ENCODE results near the gene ZNF784. TPM values are rescaled to one million over a fixed set of nuclear protein-coding genes. Genes with fewer than 3 reads are reported as not detected.
A peak's percentile ranks its signal among the peaks of the same experiment; 100 is the strongest.

The ZNF784 gene
- total and polyA plus RNA-seq, 2 donors (not counting 1 experiment from before 2014, with no cell fraction given), result 1.6 to 5.6 TPM

DNA sequence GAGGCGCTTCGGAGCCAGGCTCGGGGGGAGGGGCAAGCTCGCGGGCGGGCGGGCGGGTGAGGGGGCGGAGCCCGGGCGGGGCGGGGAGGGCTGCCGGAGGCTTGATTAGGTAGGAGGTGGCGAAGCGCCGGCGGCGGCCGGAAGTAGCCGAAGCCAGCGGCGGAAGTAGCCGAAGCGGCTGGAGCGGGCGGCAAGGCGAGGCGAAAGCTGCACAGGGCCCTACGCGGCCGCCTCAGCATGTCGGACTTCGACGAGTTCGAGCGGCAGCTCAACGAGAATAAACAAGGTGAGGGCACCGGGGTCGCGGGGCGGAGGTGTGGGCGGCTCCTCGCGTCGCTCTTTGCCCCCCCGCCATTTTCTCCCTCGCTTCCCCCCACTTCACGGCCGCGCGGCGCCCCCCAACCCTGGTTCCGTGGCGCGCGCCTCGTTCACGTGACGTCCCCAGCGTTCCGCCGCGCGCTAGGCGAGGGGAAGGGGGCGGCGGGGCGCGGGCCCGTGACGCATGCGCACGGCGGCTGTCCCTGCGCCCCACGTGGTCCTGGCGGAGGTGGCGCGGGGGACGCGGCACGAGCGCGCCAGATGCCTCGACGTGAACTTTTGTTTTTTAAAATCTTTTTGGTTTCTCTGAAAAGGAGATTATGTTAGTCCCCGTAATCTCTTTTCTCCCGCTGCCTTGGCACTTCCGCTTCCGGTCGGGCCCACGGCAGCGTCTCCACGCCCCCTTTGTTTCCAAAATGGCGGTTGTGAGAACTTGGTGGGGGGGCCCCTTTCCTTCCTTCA, 30.7 kb upstream of the ZNF784 start, which contains the start of gene U2AF2:
TSS of gene U2AF2 (plus strand) at position 168 of the 780 bp plus-strand sequence. CDS start at position 238, 70 bp downstream.
- peaks cover 13% of the 10 kb centered on the region for H3K36me3 ChIP-seq (ENCODE audit: control insufficient read depth, insufficient read depth, low read length)
- peak within 1 kb of the TSS; percentile 73 to 99 (median 94) for H3K4me3 ChIP-seq (replicated peaks in 1 of 4; ENCODE audit: control extremely low read depth in 1 of 4, insufficient read depth in 1 of 4, low read depth in 3 of 4, low read length in 4 of 4)
- peak within 1 kb of the TSS; percentile 100 for H3K9ac ChIP-seq (ENCODE audit: insufficient read depth, low read length)
- H3K9me3 ChIP-seq (ENCODE audit: control insufficient read depth, insufficient read depth, low read depth, low read length), result no peaks in the 10 kb centered on the region
- TF ChIP-seq CTCF (conservative IDR thresholded peaks at IDR 0.05 in 1 of 2, IDR thresholded peaks at IDR 0.05 in 1 of 2; ENCODE audit: low read depth in 1 of 2, low read length in 2 of 2) (no peak), EZH2 (IDR thresholded peaks at IDR 0.05; ENCODE audit: low read length, missing control alignments) (no peak)
- DNase-seq (ENCODE audit: low read depth in 2 of 2), result peak; percentile 81 to 94
- H4K20me1 ChIP-seq (ENCODE audit: control insufficient read depth, extremely low read depth, insufficient read depth, low read length), result no peaks in the 10 kb centered on the region
- peaks cover 14% of the 10 kb centered on the region for H3K4me1 ChIP-seq (ENCODE audit: control insufficient read depth, extremely low read depth, insufficient read depth, low read length)
- no peaks in the 10 kb centered on the region for H3K27me3 ChIP-seq (ENCODE audit: control insufficient read depth, insufficient read depth, low read length)
- H3K79me2 ChIP-seq (ENCODE audit: control insufficient read depth, insufficient read depth, low read length), result peaks cover 50% of the 10 kb centered on the region
- peak within 1 kb of the TSS; percentile 97 for H3K4me2 ChIP-seq (ENCODE audit: extremely low read depth, insufficient read depth, low read length)
- peak within 1 kb of the TSS; percentile 100 for H3K27ac ChIP-seq (ENCODE audit: insufficient read depth, low read length)
- H2AFZ ChIP-seq (ENCODE audit: low read length), result peak within 1 kb of the TSS; percentile 98

DNA sequence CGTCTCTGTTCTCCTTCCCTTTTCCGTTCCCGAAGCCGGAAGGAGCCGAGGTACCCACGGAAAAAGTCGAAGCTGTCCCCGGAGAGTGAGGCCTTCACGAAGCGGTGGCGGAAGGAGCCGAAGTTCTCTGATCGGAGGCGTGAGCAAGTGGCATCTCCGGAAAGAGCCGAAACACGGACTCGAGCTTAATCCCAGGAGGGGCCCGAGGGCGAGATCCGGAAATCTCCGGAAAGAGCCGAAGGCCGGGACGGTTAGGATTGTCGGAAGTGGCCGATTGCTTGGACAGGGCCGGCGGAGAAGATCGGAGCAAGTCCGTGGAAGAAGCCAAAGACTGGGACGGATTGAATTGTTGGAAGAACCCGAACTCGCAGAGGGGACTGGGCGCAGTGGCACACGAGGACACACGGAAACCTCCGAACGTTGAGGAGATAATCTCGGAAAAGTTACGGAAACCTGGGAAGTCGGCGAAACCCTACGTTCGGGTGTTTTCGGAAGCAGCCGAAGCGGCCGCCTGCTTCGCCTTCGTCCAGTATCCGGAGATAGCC, 30.0 kb upstream of the ZNF784 start:
- Histone ChIP-seq H4K20me1 (ENCODE audit: control insufficient read depth, extremely low read depth, insufficient read depth, low read length) (no peaks in the 10 kb centered on the region), H3K9me3 (ENCODE audit: control insufficient read depth, insufficient read depth, low read depth, low read length) (no peaks in the 10 kb centered on the region), H3K79me2 (ENCODE audit: control insufficient read depth, insufficient read depth, low read length) (peaks cover 43% of the 10 kb centered on the region), H3K36me3 (ENCODE audit: control insufficient read depth, insufficient read depth, low read length) (peaks cover 13% of the 10 kb centered on the region), H2AFZ (ENCODE audit: low read length) (peak overlapping the region; percentile 98), H3K27me3 (ENCODE audit: control insufficient read depth, insufficient read depth, low read length) (no peaks in the 10 kb centered on the region), H3K27ac (ENCODE audit: insufficient read depth, low read length) (peak overlapping the region; percentile 100), H3K9ac (ENCODE audit: insufficient read depth, low read length) (peak overlapping the region; percentile 99), H3K4me2 (ENCODE audit: extremely low read depth, insufficient read depth, low read length) (peak overlapping the region; percentile 96), H3K4me3 (replicated peaks in 1 of 4; ENCODE audit: control extremely low read depth in 1 of 4, insufficient read depth in 1 of 4, low read depth in 3 of 4, low read length in 4 of 4) (peak overlapping the region; percentile 73 to 99 (median 90)), H3K4me1 (ENCODE audit: control insufficient read depth, extremely low read depth, insufficient read depth, low read length) (peaks cover 14% of the 10 kb centered on the region)
- DNase-seq (ENCODE audit: low read depth in 2 of 2), result peak; percentile 97 to 100
- TF ChIP-seq EZH2 (IDR thresholded peaks at IDR 0.05; ENCODE audit: low read length, missing control alignments) (no peak), CTCF (conservative IDR thresholded peaks at IDR 0.05 in 1 of 2, IDR thresholded peaks at IDR 0.05 in 1 of 2; ENCODE audit: low read depth in 1 of 2, low read length in 2 of 2) (no peak)

- TF ChIP-seq CTCF (conservative IDR thresholded peaks at IDR 0.05 in 1 of 2, IDR thresholded peaks at IDR 0.05 in 1 of 2; ENCODE audit: low read depth in 1 of 2, low read length in 2 of 2) (peak; percentile 99), EZH2 (IDR thresholded peaks at IDR 0.05; ENCODE audit: low read length, missing control alignments) (no peak)
- Histone ChIP-seq H2AFZ (ENCODE audit: low read length) (peak overlapping the region; percentile 71), H3K27me3 (ENCODE audit: control insufficient read depth, insufficient read depth, low read length) (no peaks in the 10 kb centered on the region), H3K36me3 (ENCODE audit: control insufficient read depth, insufficient read depth, low read length) (peaks cover 11% of the 10 kb centered on the region), H3K9me3 (ENCODE audit: control insufficient read depth, insufficient read depth, low read depth, low read length) (no peaks in the 10 kb centered on the region), H3K27ac (ENCODE audit: insufficient read depth, low read length) (peak overlapping the region; percentile 100), H3K9ac (ENCODE audit: insufficient read depth, low read length) (peak overlapping the region; percentile 99), H3K4me3 (replicated peaks in 1 of 4; ENCODE audit: control extremely low read depth in 1 of 4, insufficient read depth in 1 of 4, low read depth in 3 of 4, low read length in 4 of 4) (peak overlapping the region; percentile 73 to 99 (median 90)), H3K79me2 (ENCODE audit: control insufficient read depth, insufficient read depth, low read length) (peaks cover 37% of the 10 kb centered on the region), H4K20me1 (ENCODE audit: control insufficient read depth, extremely low read depth, insufficient read depth, low read length) (no peaks in the 10 kb centered on the region), H3K4me2 (ENCODE audit: extremely low read depth, insufficient read depth, low read length) (peak overlapping the region; percentile 62), H3K4me1 (ENCODE audit: control insufficient read depth, extremely low read depth, insufficient read depth, low read length) (peaks cover 14% of the 10 kb centered on the region)
- DNase-seq (ENCODE audit: low read depth in 2 of 2), result peak; percentile 97 to 99
These were observed 29.4 kb upstream of the ZNF784 start for GRCh38 chr19:55653651-55654322.

Measured in fibroblast of lung (primary cell).